ENCODE measurements around the gene PLXNA4.

The PLXNA4 gene

GRCh38 chr7:132261327-132262159 lies 314.7 kb downstream of the PLXNA4 start:
- Histone ChIP-seq H3K9ac (ENCODE audit: low read length) (no peak overlapping the region), H3K9me3 (ENCODE audit: low read length) (no peaks in the 10 kb centered on the region), H3K4me2 (ENCODE audit: low read length) (no peak overlapping the region), H3F3A (ENCODE audit: insufficient read depth, low read length) (no peaks in the 10 kb centered on the region), H3K27me3 (ENCODE audit: insufficient read depth, low read length) (0 out of 2 replicates have a peak, but pooled peaks cover 6% of the 10 kb centered on the region), H3K36me3 (ENCODE audit: insufficient read depth, low read length) (no peaks in the 10 kb centered on the region), H3K4me1 (ENCODE audit: insufficient read depth, low read length, severe bottlenecking) (no peaks in the 10 kb centered on the region), H3K4me3 (ENCODE audit: low read depth, low read length, poor library complexity, severe bottlenecking) (no peak overlapping the region), H2AFZ (ENCODE audit: low read length) (no peak overlapping the region), H4K20me1 (ENCODE audit: insufficient read depth, low read length) (no peaks in the 10 kb centered on the region), H3K27ac (ENCODE audit: low read depth, low read length, poor library complexity, severe bottlenecking) (no peak overlapping the region), H3K79me2 (ENCODE audit: insufficient read depth, low read length) (no peaks in the 10 kb centered on the region), H3K9me2 (ENCODE audit: low read depth, low read length) (no peaks in the 10 kb centered on the region)
- no peak for TF ChIP-seq EZH2 (IDR thresholded peaks at IDR 0.05; ENCODE audit: borderline replicate concordance, low read length)
- TF ChIP-seq CTCF (IDR thresholded peaks at IDR 0.05; ENCODE audit: low read length), result no peak

- Histone ChIP-seq H3K36me3 (ENCODE audit: insufficient read depth, low read length) (no peaks in the 10 kb centered on the region), H4K20me1 (ENCODE audit: insufficient read depth, low read length) (no peaks in the 10 kb centered on the region), H3K27me3 (ENCODE audit: insufficient read depth, low read length) (0 out of 2 replicates have a peak, but pooled peaks cover 6% of the 10 kb centered on the region), H2AFZ (ENCODE audit: low read length) (no peak overlapping the region), H3K27ac (ENCODE audit: low read depth, low read length, poor library complexity, severe bottlenecking) (no peak overlapping the region), H3F3A (ENCODE audit: insufficient read depth, low read length) (no peaks in the 10 kb centered on the region), H3K9me3 (ENCODE audit: low read length) (no peaks in the 10 kb centered on the region), H3K4me2 (ENCODE audit: low read length) (no peak overlapping the region), H3K9me2 (ENCODE audit: low read depth, low read length) (no peaks in the 10 kb centered on the region), H3K4me1 (ENCODE audit: insufficient read depth, low read length, severe bottlenecking) (no peaks in the 10 kb centered on the region), H3K79me2 (ENCODE audit: insufficient read depth, low read length) (no peaks in the 10 kb centered on the region), H3K4me3 (ENCODE audit: low read depth, low read length, poor library complexity, severe bottlenecking) (no peak overlapping the region), H3K9ac (ENCODE audit: low read length) (no peak overlapping the region)
- TF ChIP-seq EZH2 (IDR thresholded peaks at IDR 0.05; ENCODE audit: borderline replicate concordance, low read length) (no peak), CTCF (IDR thresholded peaks at IDR 0.05; ENCODE audit: low read length) (no peak)
Observed at GRCh38 chr7:132258231-132258630, 318.0 kb downstream of the PLXNA4 start.

GRCh38 chr7:132257253-132257652 lies 319.0 kb downstream of the PLXNA4 start:
- Histone ChIP-seq H3K27me3 (ENCODE audit: insufficient read depth, low read length) (0 out of 2 replicates have a peak, but pooled peaks cover 3% of the 10 kb centered on the region), H3K9me3 (ENCODE audit: low read length) (no peaks in the 10 kb centered on the region), H3K36me3 (ENCODE audit: insufficient read depth, low read length) (no peaks in the 10 kb centered on the region), H3K4me2 (ENCODE audit: low read length) (no peak overlapping the region), H3K4me1 (ENCODE audit: insufficient read depth, low read length, severe bottlenecking) (no peaks in the 10 kb centered on the region), H3K27ac (ENCODE audit: low read depth, low read length, poor library complexity, severe bottlenecking) (no peak overlapping the region), H3K79me2 (ENCODE audit: insufficient read depth, low read length) (no peaks in the 10 kb centered on the region), H2AFZ (ENCODE audit: low read length) (no peak overlapping the region), H3K9me2 (ENCODE audit: low read depth, low read length) (no peaks in the 10 kb centered on the region), H3F3A (ENCODE audit: insufficient read depth, low read length) (no peaks in the 10 kb centered on the region), H3K9ac (ENCODE audit: low read length) (no peak overlapping the region), H3K4me3 (ENCODE audit: low read depth, low read length, poor library complexity, severe bottlenecking) (no peak overlapping the region), H4K20me1 (ENCODE audit: insufficient read depth, low read length) (no peaks in the 10 kb centered on the region)
- TF ChIP-seq CTCF (IDR thresholded peaks at IDR 0.05; ENCODE audit: low read length) (no peak), EZH2 (IDR thresholded peaks at IDR 0.05; ENCODE audit: borderline replicate concordance, low read length) (no peak)
